UCSD-AML1 (cell line): ENCODE measurements around the gene ZYG11B.
"Not testable (repeated sequence)": the region's sequence is repeated elsewhere in the genome, so short reads cannot be mapped to it uniquely, and the experiment has no call there.

Experiments
- DNase-seq: peaks from one replicate; lab custom pipeline; 2025; ENCODE audit not compliant: unreplicated experiment; lab: John Stamatoyannopoulos, UW

Gene ZYG11B

GRCh38 chr1:52726265-52727113 lies at the start of gene ZYG11B:
Gene ZYG11B, plus strand, starts transcription at chr1:52726453. Its CDS starts 201 bp downstream, at chr1:52726654.
- DNase-seq = peak; percentile 92

GRCh38 chr1:52677076-52677806 lies 49.0 kb upstream of the ZYG11B start:
- no peak for DNase-seq

- no peak for DNase-seq
These were observed 47.2 kb upstream of the ZYG11B start for GRCh38 chr1:52679048-52679447.

- no peak for DNase-seq
These were observed 46.8 kb upstream of the ZYG11B start for GRCh38 chr1:52679498-52679897.

GRCh38 chr1:52680353-52680752 lies 45.9 kb upstream of the ZYG11B start:
- DNase-seq = no peak

GRCh38 chr1:52681136-52681535 lies 45.1 kb upstream of the ZYG11B start:
- DNase-seq = no peak

GRCh38 chr1:52683367-52683940 lies 42.8 kb upstream of the ZYG11B start:
- DNase-seq = no peak

- no peak for DNase-seq
These were observed 41.7 kb upstream of the ZYG11B start for GRCh38 chr1:52684545-52684944.

GRCh38 chr1:52686261-52686751 lies 39.9 kb upstream of the ZYG11B start:
- DNase-seq = peak; percentile 54

GRCh38 chr1:52686830-52687229 lies 39.4 kb upstream of the ZYG11B start:
- no peak for DNase-seq

- no peak for DNase-seq
These were observed 34.4 kb upstream of the ZYG11B start for GRCh38 chr1:52691821-52692220.

- DNase-seq = no peak
These were observed 33.6 kb upstream of the ZYG11B start for GRCh38 chr1:52692697-52693096.

GRCh38 chr1:52693351-52693750 lies 32.9 kb upstream of the ZYG11B start:
- not testable (repeated sequence) for DNase-seq

- DNase-seq = no peak
These were observed 32.4 kb upstream of the ZYG11B start for GRCh38 chr1:52693843-52694242.

- no peak for DNase-seq
These were observed 30.6 kb upstream of the ZYG11B start for GRCh38 chr1:52695627-52696026.

- DNase-seq = peak; percentile 90
These were observed 28.2 kb upstream of the ZYG11B start, which contains the start of gene COA7 for GRCh38 chr1:52697795-52698674. Gene COA7, minus strand, starts transcription at chr1:52698347. Its CDS starts 21 bp downstream, at chr1:52698326.

- peak; percentile 84 for DNase-seq
These were observed 23.1 kb upstream of the ZYG11B start for GRCh38 chr1:52702886-52703787.

- peak; percentile 19 for DNase-seq
These were observed 20.1 kb upstream of the ZYG11B start for GRCh38 chr1:52706136-52706670.
